DND-41 (cell line): ENCODE data around the gene SEC11C.

Experiments used
- ATAC-seq: fragments of 200-7000 bp; cut with Tn5 transposase; 3 replicates; pipeline ENCODE4 v1.9.1; 2021; ENCODE audit warnings: low read depth; ENCODE audit not compliant: insufficient read depth
- DNase-seq: peaks from one replicate; pipeline ENCODE4 v3.0.0-alpha.2; 2020
- H2AFZ ChIP-seq: 2 replicates; pipeline ENCODE4 v1.6.0; 2012; ENCODE audit warnings: low read depth, low read length
- H3K27ac ChIP-seq: 2 replicates; pipeline ENCODE4 v1.5.1; 2012; ENCODE audit warnings: low read length, inconsistent platforms
- H3K27me3 ChIP-seq: fragments of 200-600 bp; sonication (generic); 2 replicates; pipeline ENCODE4 v1.6.0; 2012; ENCODE audit warnings: low read length, mild to moderate bottlenecking, inconsistent platforms; ENCODE audit not compliant: insufficient read depth, poor library complexity
- H3K36me3 ChIP-seq: 2 replicates; pipeline ENCODE4 v1.5.1; 2012; ENCODE audit warnings: low read length, inconsistent platforms; ENCODE audit not compliant: insufficient read depth
- H3K4me1 ChIP-seq: 2 replicates; pipeline ENCODE4 v1.5.1; 2012; ENCODE audit warnings: mild to moderate bottlenecking, low read length; ENCODE audit not compliant: insufficient read depth
- H3K4me2 ChIP-seq: 2 replicates; pipeline ENCODE4 v1.6.0; 2012; ENCODE audit warnings: mild to moderate bottlenecking, moderate library complexity, low read length, inconsistent platforms; ENCODE audit not compliant: insufficient read depth
- H3K4me3 ChIP-seq, 2 experiments: fragments of 200-600 bp in 1 of 2; shearing (Covaris generic) in 1 of 2; 2 replicates each; pipeline ENCODE4 v1.5.1; 2012 to 2016; ENCODE audit warnings: inconsistent platforms in 2 of 2, low read length in 2 of 2, mild to moderate bottlenecking in 2 of 2, low read depth in 1 of 2, moderate library complexity in 1 of 2
- H3K79me2 ChIP-seq: 2 replicates; pipeline ENCODE4 v1.6.0; 2012; ENCODE audit warnings: low read length, inconsistent platforms; ENCODE audit not compliant: insufficient read depth
- H3K9ac ChIP-seq: 2 replicates; pipeline ENCODE4 v1.6.0; 2012; ENCODE audit warnings: low read depth, mild to moderate bottlenecking, inconsistent platforms, low read length, moderate library complexity
- H3K9me3 ChIP-seq: 2 replicates; pipeline ENCODE4 v1.5.1; 2012; ENCODE audit warnings: low read length, moderate library complexity, mild to moderate bottlenecking, inconsistent platforms; ENCODE audit not compliant: insufficient read depth, severe bottlenecking
- H4K20me1 ChIP-seq: 2 replicates; pipeline ENCODE4 v1.6.0; 2012; ENCODE audit warnings: low read length; ENCODE audit not compliant: insufficient read depth
- CTCF ChIP-seq: IDR thresholded peaks from 2 replicates; pipeline ENCODE4 v1.5.1; 2012; ENCODE audit warnings: borderline replicate concordance, low read length, moderate library complexity, mild to moderate bottlenecking; ENCODE audit not compliant: poor library complexity, severe bottlenecking; ENCODE audit errors: extremely low read depth
- EZH2 ChIP-seq: IDR thresholded peaks from 3 replicates; pipeline ENCODE4 v1.6.1; 2012; ENCODE audit warnings: borderline replicate concordance, low read depth, mild to moderate bottlenecking, moderate library complexity, low read length, inconsistent platforms; ENCODE audit not compliant: severe bottlenecking

The SEC11C gene

GRCh38 chr18:59180150-59180845 lies 40.6 kb downstream of the SEC11C start:
- Histone ChIP-seq H2AFZ (no peak overlapping the region), H3K4me1 (no peaks in the 10 kb centered on the region), H3K9ac (no peak overlapping the region), H3K4me2 (no peak overlapping the region), H3K9me3 (no peaks in the 10 kb centered on the region), H3K27ac (no peak overlapping the region), H4K20me1 (no peaks in the 10 kb centered on the region), H3K36me3 (no peaks in the 10 kb centered on the region), H3K79me2 (no peaks in the 10 kb centered on the region), H3K27me3 (peaks cover 2% of the 10 kb centered on the region), H3K4me3 (no peak overlapping the region)
- ATAC-seq (no peak), DNase-seq (no peak)
- no peak for TF ChIP-seq EZH2
- no peak for TF ChIP-seq CTCF

DNA sequence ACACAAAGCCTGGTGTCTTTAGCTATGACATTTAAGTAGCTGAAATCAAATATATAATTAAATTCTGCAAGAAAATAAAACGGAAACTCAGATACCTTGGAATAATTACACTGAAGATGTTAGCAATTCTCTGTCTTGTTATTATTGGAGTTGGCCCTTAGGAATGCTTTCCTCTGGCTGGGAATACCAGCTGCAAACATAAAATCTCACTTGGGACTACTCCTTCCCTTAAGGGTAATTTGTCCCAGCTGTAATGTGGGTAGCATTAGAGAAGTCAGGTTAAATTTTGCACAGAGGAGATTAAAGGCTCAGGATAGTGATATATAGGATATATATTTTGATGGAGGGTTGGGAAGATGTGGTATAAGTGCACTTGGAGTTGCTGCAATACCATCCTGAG lies 43.0 kb downstream of the SEC11C start:
- peaks cover 2% of the 10 kb centered on the region for H3K27me3 ChIP-seq
- no peak for ATAC-seq
- H3K4me1 ChIP-seq, result no peaks in the 10 kb centered on the region
- H3K4me3 ChIP-seq, result no peak overlapping the region
- H3K36me3 ChIP-seq, result no peaks in the 10 kb centered on the region
- H3K4me2 ChIP-seq, result no peak overlapping the region
- H3K9me3 ChIP-seq, result no peaks in the 10 kb centered on the region
- no peaks in the 10 kb centered on the region for H3K79me2 ChIP-seq
- H4K20me1 ChIP-seq, result no peaks in the 10 kb centered on the region
- TF ChIP-seq CTCF (no peak), EZH2 (no peak)
- H2AFZ ChIP-seq, result no peak overlapping the region
- H3K9ac ChIP-seq, result no peak overlapping the region
- DNase-seq, result no peak
- H3K27ac ChIP-seq, result no peak overlapping the region

- H3K4me1 ChIP-seq, result no peaks in the 10 kb centered on the region
- H3K9me3 ChIP-seq, result no peaks in the 10 kb centered on the region
- H3K9ac ChIP-seq, result no peak overlapping the region
- ATAC-seq, result no peak
- H4K20me1 ChIP-seq, result no peaks in the 10 kb centered on the region
- H3K27me3 ChIP-seq, result no peaks in the 10 kb centered on the region
- H3K79me2 ChIP-seq, result no peaks in the 10 kb centered on the region
- no peak for DNase-seq
- TF ChIP-seq CTCF (no peak), EZH2 (no peak)
- no peaks in the 10 kb centered on the region for H3K36me3 ChIP-seq
- no peak overlapping the region for H3K4me2 ChIP-seq
- no peak overlapping the region for H3K27ac ChIP-seq
- H3K4me3 ChIP-seq, result no peak overlapping the region
- H2AFZ ChIP-seq, result no peak overlapping the region
Observed at GRCh38 chr18:59189008-59189407, 49.3 kb downstream of the SEC11C start.
